Umbilical cord (tissue), 2 donors: Measurements from ENCODE around the gene PIK3C2B. TPM values are rescaled to one million over a fixed set of nuclear protein-coding genes. Genes with fewer than 3 reads are reported as not detected.
"Not testable (repeated sequence)": the region's sequence is repeated elsewhere in the genome, so short reads cannot be mapped to it uniquely, and the experiment has no call there.

Experiments used
- DNase-seq: peaks from one replicate; pipeline ENCODE4 v3.0.0-alpha.2; 2015; ENCODE audit warnings: low spot score
- total RNA-seq: library from RNA; depleted of rRNA; stranded (reverse); fragments of >200 nt; gene quantifications from one replicate; pipeline ENCODE4 v1.2.3, GENCODE V29; 2014; ENCODE audit warnings: low replicate concordance; ENCODE audit not compliant: insufficient read depth

The PIK3C2B gene, protein sequence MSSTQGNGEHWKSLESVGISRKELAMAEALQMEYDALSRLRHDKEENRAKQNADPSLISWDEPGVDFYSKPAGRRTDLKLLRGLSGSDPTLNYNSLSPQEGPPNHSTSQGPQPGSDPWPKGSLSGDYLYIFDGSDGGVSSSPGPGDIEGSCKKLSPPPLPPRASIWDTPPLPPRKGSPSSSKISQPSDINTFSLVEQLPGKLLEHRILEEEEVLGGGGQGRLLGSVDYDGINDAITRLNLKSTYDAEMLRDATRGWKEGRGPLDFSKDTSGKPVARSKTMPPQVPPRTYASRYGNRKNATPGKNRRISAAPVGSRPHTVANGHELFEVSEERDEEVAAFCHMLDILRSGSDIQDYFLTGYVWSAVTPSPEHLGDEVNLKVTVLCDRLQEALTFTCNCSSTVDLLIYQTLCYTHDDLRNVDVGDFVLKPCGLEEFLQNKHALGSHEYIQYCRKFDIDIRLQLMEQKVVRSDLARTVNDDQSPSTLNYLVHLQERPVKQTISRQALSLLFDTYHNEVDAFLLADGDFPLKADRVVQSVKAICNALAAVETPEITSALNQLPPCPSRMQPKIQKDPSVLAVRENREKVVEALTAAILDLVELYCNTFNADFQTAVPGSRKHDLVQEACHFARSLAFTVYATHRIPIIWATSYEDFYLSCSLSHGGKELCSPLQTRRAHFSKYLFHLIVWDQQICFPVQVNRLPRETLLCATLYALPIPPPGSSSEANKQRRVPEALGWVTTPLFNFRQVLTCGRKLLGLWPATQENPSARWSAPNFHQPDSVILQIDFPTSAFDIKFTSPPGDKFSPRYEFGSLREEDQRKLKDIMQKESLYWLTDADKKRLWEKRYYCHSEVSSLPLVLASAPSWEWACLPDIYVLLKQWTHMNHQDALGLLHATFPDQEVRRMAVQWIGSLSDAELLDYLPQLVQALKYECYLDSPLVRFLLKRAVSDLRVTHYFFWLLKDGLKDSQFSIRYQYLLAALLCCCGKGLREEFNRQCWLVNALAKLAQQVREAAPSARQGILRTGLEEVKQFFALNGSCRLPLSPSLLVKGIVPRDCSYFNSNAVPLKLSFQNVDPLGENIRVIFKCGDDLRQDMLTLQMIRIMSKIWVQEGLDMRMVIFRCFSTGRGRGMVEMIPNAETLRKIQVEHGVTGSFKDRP (N-terminal part only)
- 7.7 TPM for total RNA-seq

DNA sequence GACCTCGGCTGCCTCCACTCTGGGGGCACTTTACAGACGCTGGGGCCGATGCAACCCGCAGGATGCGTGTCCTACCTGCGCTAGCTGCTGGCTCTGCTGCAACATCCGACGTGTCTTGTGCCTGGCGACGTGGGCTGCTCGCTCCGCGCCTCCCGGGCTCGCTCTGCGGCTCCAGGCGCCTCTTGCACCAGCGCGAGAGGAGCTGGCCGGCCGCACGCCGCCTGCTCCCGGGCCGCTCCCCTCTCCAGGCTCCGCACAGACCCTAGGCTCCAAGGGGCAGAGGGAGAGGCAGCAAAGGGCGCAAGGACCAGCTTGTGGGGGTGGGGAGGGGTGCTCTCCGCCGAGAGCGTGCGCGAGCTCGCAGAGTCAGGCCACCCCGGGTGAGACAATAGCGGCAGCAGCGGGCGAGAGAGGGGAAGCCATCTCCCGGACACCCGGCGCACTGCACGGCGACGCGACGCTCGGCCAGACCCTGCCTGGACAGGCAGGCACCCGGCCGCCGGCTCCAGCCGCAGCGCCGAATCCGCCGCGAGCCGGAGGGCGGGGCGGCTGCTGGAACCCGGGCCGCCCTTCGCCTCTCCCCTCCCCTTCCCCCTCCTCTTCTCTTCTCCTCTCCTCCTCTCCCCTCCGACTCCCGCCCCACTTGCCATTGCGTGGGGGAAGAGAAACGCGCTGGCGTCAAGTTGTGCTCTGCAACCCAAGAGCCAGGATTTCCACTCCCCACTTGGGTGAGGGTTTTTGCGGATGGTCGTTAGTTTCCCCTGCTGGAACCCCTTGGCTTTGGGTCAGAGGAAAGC lies at the start of gene PIK3C2B:
TSS of gene PIK3C2B (minus strand) at position 525 of the 797 bp plus-strand sequence. CDS start 25,003 bp downstream, outside the sequence.
- DNase-seq: peak; percentile 95

DNA sequence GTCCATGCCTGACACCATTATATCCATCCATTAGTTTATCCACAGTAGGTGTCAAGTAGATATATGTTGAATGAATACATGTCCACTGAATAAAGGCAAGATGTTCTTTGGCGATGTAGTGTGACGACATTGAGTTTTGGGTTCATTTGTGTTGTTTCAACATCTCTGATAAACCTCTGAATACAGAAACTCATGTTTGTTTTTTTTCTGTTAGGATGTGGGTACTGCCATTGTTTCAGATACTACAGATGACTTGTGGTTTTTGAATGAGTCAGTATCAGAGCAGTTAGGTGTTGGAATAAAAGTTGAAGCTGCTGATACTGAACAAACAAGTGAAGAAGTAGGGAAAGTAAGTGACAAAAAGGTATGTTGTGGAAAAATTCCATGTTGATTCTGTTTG lies 49.7 kb upstream of the PIK3C2B start:
- no peak for DNase-seq

DNA sequence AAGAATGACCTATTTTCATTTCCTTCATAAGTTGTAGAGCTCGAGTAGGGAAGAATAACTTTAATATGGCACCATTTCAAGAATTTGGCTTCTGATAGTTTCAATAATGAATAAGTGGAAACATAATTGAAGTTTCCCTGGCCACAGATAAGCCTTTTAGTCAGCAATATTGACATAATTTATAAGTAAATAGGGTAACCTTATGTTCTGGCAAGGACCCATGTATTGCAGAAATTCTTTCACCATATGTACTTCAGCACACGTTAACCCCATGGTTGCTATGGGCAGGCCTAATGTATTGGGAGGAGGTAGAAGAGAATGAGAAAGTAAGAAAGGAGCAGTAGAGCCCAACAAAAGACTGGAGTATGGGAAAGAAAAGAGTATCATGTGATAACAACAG lies 47.0 kb upstream of the PIK3C2B start:
- no peak for DNase-seq

DNA sequence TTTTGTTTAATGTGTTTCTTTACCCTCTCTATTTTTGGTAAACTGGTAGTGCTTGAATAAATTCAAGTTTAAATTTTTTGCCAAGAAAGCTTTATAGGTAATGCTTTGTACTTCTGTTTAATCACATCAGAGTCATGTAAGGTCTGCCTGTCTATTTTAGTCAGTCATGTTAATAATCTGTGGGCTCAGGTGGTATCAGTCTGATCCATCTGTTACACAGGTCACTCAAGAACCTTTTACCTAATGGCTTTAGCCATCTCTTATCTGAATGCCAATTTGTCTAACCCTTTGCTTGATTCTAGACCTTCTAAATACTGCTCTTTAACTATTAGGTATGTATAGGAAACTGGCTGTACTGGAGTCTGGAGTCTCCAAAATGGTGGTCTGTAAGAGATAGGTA lies 38.2 kb upstream of the PIK3C2B start:
- DNase-seq: no peak

DNA sequence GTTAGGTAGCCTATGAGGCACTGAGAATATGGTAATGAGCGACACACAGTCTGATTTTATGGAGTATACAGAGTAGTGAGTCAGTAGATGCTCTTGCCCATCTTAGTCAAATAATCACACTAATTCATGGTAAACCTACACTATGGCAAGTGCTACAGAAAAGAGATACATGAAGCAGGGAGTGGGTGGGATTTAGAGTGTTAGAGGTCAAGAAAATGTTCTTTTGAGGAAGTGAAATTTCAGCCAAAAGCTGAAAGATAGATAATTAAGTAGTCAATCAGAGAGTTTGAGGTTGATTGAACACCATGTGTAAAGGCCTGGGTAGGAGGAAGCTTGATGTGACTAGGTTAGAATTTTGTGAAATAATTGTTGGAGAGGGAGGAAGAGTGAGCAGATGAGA lies 36.3 kb upstream of the PIK3C2B start:
- no peak for DNase-seq

DNA sequence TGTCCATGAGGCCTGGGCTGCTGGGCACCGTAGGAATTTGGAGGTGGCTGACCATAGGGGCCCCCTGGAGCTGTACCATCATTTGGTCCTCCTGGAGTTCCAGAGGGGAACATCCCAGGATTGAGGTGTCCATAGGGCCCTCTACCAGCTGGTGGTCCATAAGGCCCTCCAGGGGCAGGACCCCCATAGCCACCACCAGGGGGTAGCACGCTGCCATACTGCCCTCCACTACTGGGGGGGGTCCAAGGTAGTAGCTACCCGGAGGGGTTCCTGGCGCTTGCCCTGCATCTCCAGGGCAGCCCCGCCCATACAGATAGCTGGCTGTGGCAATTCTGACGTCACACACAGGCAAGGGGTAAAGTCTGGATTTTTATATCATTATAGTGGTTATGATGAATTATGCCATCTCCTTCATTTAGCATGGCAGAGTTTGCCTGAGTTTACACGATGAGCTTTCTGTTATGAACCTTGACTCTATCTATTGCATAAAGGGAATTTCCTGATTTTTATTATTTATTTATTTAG lies 34.8 kb upstream of the PIK3C2B start:
- no peak for DNase-seq

DNA sequence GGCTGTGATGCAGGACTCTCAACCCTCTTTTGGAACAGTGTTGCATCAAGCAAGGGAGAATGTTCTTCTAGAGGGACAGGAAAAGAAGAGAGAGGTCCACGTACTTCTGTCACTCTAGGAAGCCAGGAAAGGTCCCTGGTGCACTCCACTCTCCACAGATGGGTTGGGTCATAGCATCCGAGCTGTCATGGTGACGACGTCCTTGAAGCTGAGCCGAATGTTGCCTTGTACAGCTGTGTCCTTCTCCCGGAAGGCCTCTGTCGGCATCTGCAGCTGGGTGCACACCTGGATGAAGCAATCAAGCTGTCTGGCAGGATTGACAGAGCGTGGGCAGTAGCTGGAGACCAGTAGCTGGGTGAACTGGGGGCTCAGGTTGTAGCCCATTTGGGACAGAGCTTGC lies 34.1 kb upstream of the PIK3C2B start:
- no peak for DNase-seq

DNA sequence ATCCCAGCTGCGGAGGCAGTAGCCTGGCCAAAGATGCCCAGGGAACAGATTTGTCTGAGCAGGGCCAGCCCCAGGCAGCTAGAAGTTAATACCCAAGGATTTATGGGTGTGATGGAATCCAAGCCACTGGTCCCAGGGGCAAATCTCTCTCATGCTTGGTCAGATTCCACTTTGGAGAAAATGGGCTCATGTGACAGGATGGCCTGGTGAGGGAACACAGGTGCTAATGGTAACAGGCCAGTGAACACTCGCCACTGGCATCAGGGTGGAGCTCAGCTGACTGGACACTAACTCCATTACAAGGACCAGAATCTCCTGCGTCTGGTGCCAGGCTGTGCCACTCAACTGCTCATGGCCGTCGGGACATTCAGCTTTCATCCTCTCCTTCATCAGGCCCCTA lies 33.6 kb upstream of the PIK3C2B start:
- no peak for DNase-seq

DNA sequence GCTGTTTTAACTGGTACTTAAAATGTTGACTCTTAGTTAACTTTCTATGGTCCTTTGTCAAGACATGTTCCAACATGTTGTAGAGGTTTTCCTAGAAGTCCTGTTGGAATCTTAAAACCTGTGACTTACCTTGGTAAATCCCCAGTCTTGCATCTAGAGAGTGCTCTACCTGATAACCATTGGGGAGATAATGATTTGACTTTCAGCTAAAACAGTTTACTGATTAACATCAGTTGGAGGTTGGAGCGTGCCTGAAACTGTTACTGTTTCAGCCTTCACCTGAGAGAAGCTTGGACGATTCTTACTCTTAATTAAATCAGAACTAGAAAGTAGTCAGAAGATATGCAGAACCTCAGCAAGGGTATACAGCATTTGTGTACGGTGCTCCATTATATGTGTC lies 30.4 kb upstream of the PIK3C2B start:
- DNase-seq: no peak

DNA sequence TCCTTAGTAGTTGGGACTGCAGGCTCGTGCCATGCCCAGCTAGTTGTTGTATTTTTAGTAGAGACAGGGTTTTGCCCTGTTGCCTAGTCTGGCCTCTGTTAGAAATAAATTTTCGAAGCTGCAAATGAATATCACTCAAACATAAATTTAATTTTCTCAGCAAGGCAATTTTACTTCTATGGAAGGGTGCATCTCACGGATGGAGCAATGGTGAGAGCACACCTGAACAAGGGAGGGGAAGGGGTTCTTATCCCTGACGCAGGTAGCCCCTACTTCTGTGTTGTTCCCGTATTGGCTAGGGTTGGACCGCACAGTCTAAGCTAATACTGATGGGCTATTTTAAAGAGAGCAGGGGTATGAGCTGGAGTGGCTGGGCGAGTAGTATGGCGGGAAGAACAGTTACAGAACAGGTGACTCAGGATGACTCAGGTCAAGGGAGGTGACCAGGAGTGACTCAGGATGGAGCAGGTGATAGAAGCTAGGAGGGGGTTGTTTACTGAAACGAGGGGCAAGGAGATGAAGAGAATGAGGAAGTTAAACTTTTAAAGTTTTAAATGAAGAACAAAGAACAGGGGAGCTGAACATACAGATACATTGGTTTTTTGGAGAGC lies 29.1 kb upstream of the PIK3C2B start:
- no peak for DNase-seq

DNA sequence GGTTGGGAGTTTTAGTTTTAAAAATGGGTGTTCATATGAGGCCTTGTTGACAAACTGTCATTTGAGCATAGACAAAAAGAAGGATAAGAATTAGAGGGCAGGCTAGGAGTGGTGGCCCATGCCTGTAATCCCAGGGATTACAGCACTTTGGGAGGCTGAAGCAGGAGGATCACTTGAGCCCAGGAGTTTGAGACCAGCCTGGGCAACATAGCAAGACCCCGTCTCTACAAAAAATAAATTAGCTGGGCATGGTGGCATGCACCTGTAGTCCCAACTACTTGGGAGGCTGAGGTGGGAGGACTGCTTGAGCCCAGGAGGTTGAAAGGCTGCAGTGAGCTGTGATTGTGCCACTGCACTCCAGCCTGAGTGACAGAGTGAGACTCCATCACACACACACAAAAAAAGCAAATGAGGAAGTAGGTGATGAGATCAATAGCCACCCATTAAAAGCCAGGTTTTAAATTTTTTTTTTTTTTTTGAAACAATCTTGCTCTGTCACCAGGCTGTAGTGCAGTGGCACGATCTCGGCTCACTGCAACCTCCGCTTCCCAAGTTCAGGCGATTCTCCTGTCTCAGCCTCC lies 27.4 kb upstream of the PIK3C2B start:
- not testable (repeated sequence) for DNase-seq

DNA sequence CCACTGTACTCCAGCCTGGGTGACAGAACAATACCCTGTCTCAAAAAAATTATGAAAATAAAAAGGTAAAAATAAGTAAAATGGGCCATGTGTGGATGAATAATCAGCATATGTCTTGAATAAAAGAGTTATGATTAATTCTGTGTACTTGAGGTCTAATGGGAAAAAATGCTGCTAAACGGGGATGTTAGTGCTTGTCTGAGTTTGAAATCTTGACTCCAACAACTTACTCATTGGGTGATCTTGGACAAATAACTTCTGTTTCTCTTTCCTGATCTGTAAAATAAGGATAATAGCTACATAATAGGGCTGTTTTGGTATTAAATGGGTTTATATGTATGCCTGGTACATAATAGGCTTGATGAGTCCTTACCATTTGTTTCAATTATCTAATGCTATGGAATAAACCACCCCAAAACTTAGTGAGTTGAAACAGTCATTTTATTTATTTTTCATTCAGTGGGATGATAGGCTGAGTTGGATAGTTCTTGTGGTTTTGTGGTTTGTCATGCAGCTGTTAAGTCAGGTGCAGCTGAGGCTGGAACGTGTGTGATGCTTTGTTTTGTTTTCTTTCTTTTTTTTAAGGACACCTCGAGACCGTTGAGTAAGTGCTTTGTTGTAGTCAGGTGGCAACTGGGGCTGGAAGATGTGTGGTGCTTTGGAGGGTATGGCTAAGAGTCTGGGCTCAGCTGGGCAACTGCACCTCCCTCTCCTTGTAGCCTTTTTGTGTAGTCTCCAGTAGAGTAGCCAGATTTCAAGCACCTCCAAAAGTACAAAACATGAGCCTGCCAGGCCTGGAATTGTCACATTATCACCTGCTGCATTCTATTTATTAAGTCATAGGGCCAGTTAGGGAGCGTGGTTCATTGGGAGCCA lies 26.5 kb upstream of the PIK3C2B start:
- DNase-seq: no peak

DNA sequence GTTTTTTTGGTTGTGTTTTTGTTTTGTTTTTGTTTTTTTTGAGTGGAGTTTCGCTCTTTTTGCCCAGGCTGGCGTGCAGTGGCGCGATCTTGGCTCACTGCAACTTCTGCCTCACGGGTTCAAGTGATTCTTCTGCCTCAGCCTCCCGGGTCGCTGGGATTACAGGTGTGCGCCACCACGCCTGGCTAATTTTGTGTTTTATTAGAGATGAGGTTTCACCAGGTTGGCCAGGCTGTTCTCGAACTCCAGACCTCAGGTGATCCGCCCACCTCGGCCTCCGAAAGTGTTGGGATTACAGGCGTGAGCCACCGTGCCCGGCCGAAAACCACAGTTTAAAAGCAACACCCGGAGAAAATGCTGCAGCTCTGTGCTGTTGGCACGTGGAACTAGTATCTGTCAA lies 22.8 kb upstream of the PIK3C2B start:
- not testable (repeated sequence) for DNase-seq

DNA sequence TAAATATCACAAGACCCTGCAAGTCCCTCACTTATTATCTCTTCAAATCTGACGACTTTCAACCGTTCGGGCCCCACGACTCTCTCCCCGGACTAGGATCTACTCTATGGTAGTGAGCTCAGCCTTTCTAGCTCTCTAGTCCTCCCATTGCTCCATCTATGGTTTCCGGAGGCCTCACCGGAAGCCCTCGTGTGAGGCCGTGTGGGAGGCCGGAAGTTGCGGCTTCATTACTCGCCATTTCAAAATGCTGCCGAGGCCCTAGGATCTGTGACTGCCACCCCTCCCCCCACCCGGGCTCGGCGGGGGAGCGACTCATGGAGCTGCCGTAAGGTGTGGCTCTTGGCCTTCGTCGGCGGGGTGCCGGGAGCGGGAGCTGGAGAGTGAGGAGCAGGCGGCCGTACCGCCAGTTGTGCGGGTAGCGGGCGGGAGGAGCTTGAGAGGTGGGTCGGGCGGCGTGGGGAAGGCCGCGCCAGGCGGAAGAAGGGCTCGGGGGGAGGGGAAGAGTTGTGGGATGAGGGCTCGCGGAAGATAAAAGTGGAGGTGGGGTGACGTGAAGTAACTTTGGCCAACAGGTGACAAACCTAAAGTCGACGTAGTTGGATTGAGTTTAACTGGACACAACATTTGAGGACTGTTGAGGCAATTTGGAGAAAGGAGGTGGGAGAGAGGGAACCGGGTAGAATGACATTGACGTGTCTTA lies 21.7 kb upstream of the PIK3C2B start, which contains the start of gene MDM4:
TSS of gene MDM4 (plus strand) at position 227 of the 700 bp plus-strand sequence. CDS start 9,113 bp downstream, outside the sequence.
- peak; percentile 98 for DNase-seq

DNA sequence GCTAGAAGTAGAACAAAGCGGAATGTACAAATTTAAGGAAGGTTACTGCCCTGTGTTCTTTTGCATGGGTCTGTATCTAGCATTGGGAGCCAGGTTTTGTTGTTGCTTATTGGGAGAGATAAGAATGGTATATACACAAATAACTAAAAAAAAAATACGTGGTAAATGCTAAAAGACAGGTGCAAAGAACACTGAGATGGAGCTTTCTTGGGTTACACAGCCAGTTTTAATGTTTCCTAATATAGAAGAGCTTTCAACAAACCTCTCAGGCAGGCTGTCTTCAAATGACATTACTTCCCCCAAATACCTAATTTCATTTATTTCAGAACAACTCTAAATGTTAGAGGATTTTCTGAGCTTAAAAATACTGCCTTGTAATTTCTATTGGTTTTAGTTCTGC lies 20.2 kb upstream of the PIK3C2B start:
- no peak for DNase-seq

DNA sequence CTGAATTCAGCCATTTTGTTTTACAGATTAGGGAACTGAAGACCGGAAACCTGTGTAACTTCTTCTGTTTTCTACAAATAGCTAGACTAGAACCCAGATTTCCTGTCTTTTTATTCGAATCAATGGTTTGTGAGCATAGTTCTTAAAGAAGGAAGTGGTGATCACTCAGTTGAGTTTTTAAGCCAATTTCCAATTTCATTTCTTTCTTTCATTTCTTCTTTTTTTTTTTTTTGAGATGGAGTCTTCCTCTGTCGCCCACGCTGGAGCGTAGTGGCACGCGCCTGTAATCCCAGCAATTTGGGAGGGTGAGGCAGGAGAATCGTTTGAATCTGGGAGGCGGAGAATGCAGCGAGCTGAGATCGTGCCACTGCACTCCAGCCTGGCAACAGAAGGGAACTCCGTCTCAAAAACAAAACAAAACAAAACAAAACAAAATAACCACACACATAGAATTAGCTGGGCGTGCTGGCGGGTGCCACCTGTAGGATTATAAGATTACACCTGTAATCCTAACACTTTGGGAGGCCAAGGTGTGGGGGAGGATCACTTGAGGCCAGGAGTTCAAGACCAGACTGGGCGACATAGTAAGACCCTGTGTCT lies 18.6 kb upstream of the PIK3C2B start:
- DNase-seq: peak; percentile 34

DNA sequence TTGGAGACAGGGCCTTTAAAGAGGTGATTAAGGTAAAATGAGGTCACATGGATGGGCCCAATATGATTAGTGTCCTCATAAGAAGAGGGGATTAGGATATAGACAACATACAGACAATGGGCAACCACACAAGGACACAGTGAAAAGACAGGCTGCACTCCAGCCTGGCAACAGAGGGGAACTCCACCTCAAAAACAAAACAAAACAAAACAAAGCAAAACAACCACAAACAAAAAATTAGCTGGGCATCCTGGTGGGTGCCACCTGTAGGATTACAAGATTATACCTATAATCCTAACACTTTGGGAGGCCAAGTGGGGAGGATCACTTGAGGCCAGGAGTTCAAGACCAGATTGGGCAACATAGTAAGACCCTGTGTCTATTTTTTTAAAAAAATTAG lies 16.8 kb upstream of the PIK3C2B start:
- DNase-seq: no peak

DNA sequence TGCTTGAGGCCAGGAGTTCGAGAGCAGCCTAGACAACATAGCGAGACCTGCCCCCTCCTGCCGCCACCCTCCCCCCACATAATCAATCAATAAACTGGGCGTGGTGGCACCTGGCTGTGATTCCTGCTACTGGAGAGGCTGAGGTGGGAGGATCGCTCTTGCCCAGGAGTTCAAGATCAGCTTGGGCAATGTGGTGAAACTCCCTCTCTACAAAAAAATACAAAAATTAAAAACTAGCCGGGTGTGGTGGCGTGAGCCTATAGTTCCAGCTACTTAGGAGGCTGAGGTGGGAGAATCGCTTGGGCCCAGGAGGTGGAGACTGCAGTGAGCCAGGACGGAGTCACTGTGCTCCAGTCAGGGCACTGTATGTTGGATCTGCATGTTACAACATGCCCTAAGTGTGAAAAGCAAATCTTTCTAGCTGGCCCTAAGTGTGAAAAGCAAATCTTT lies 14.6 kb upstream of the PIK3C2B start:
- no peak for DNase-seq
